ENCODE results near the gene SLA2.
"Not testable (repeated sequence)": the region's sequence is repeated elsewhere in the genome, so short reads cannot be mapped to it uniquely, and the experiment has no call there.

Gene SLA2, protein sequence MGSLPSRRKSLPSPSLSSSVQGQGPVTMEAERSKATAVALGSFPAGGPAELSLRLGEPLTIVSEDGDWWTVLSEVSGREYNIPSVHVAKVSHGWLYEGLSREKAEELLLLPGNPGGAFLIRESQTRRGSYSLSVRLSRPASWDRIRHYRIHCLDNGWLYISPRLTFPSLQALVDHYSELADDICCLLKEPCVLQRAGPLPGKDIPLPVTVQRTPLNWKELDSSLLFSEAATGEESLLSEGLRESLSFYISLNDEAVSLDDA

GRCh38 chr20:36645998-36646397, at the start of gene SLA2:
Gene SLA2, minus strand, starts transcription at chr20:36646196. Its CDS starts 4,861 bp downstream, at chr20:36641335.
- peak; percentile 55 for DNase-seq (ENCODE audit: low spot score)

- not testable (repeated sequence) for DNase-seq (ENCODE audit: low spot score)
Measured at GRCh38 chr20:36695467-36695866, 49.5 kb upstream of the SLA2 start.

DNA sequence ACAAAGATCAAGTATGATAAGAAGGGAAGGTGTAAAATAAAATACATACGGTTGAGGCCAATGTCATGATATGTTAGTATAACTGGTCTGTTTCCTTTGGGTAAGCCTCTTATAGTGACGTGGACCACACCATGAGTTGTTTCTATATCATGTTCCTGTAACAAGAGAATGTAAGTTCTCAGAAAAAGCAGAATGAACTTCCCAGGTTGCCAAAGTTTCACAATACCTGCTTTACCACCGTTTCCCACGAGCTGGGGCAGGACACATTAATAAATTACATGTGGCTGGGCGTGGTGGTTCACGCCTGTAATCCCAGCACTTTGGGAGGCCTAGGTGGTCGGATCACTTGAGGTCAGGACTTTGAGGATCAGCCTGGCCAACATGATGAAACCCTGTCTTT, 42.6 kb upstream of the SLA2 start:
- no peak for DNase-seq (ENCODE audit: low spot score)

- DNase-seq (ENCODE audit: low spot score) = no peak
Measured at GRCh38 chr20:36687850-36688249, 41.9 kb upstream of the SLA2 start.

GRCh38 chr20:36686944-36687343, 40.9 kb upstream of the SLA2 start:
- DNase-seq (ENCODE audit: low spot score) = no peak

- no peak for DNase-seq (ENCODE audit: low spot score)
Measured at GRCh38 chr20:36686504-36686903, 40.5 kb upstream of the SLA2 start.

DNA sequence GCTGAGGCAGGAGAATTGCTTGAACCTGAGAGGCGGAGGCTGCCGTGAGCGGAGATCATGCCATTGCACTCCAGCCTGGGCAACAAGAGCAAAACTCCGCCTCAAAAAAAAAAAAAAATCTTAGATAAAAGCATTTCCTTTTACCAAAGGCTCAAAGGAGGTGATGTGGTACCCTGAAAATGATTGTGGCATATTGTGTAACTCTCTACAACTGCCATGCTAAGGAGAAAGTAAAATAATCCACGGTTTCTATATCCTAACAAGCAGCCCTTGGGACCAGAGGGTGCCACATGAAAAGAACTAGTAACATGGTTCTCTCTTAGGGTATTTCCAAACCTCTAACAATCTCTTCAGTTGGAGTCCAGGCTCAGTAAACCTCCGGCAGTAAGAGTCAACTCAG, 38.8 kb upstream of the SLA2 start:
- no peak for DNase-seq (ENCODE audit: low spot score)

- DNase-seq (ENCODE audit: low spot score) = no peak
Measured at GRCh38 chr20:36682311-36682710, 36.3 kb upstream of the SLA2 start.

DNA sequence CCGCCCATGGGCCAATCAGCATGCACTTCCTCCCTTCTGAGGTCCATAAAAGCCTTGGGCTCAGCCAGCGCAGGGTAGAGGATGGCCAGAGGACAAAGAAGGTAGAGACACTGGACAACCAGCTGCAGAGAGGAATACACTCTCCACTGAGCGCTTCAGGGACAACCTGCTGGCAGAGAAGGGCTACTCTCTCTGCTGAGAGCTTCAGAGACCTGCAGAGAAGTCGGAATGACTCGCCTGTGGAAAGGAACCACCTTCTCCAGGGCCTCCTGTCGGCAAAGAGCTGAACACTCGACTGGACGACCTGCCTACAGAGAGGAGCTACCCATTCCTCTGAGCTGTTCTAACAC, 31.4 kb upstream of the SLA2 start:
- DNase-seq (ENCODE audit: low spot score) = no peak

GRCh38 chr20:36676701-36677421, 30.9 kb upstream of the SLA2 start:
- no peak for DNase-seq (ENCODE audit: low spot score)

GRCh38 chr20:36675545-36675944, 29.5 kb upstream of the SLA2 start:
- not testable (repeated sequence) for DNase-seq (ENCODE audit: low spot score)

DNA sequence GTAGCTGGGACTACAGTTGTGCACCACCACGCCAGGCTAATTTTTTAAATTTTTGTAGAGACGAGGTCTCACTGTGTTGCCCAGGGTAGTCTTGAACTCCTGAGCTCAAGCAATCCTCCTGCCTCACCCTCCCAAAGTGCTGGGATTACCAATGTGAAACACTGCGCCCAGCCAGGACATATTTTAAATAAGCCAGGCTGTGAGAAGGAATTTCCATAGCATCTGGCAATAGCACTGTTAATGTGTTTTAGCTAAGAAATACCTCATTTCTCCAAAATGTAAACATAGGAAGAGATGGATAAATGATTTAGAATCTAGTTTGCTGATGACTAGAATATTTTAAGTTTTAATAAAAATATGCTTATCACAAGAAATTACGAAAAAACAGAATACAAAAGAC, 27.0 kb upstream of the SLA2 start:
- no peak for DNase-seq (ENCODE audit: low spot score)

GRCh38 chr20:36670665-36671357, 24.8 kb upstream of the SLA2 start:
- no peak for DNase-seq (ENCODE audit: low spot score)

- DNase-seq (ENCODE audit: low spot score) = peak; percentile 34
Measured at GRCh38 chr20:36666181-36666740, 20.3 kb upstream of the SLA2 start.

DNA sequence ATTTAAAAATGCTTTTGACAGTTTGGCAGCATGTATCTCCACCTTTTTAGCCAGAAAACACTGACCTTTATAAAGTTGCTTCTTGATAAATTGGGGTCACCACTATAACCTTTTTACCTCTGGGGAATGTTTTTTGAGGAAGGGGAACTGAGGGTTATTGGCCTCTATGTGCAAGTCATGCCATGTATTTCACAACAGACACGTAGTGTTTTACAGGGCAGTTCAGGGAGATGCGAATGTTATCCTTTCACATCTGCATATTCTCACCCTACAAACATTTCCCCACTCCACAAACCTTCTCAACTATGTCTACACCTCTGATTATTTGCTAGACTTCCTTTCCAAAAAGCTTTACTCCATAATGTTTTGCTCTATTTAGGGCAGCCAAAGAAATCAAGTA, 17.0 kb upstream of the SLA2 start:
- DNase-seq (ENCODE audit: low spot score) = no peak

DNA sequence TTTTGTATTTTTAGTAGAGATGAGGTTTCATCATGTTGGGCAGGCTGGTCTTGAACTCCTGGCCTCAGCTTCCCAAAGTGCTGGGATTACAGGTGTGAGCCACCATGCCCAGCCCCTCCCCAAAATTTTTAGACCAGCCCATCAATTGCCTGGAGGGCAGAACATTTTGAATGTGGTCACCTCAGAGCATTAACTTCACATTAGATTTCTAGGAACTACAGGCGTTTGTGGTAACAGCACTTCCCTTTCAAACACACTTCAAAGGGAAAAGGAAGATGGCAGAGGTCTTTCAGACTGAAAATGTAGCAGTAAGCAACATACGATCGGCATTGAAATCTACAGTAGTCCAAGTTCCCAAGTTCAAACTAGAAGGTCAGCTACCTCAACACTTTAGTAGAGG, 12.3 kb upstream of the SLA2 start:
- DNase-seq (ENCODE audit: low spot score) = no peak

- DNase-seq (ENCODE audit: low spot score) = no peak
Measured at GRCh38 chr20:36656733-36657132, 10.7 kb upstream of the SLA2 start.

GRCh38 chr20:36655004-36655403, 9.0 kb upstream of the SLA2 start:
- DNase-seq (ENCODE audit: low spot score) = no peak

GRCh38 chr20:36654506-36654905, 8.5 kb upstream of the SLA2 start:
- no peak for DNase-seq (ENCODE audit: low spot score)

GRCh38 chr20:36653456-36653855, 7.5 kb upstream of the SLA2 start:
- no peak for DNase-seq (ENCODE audit: low spot score)

DNA sequence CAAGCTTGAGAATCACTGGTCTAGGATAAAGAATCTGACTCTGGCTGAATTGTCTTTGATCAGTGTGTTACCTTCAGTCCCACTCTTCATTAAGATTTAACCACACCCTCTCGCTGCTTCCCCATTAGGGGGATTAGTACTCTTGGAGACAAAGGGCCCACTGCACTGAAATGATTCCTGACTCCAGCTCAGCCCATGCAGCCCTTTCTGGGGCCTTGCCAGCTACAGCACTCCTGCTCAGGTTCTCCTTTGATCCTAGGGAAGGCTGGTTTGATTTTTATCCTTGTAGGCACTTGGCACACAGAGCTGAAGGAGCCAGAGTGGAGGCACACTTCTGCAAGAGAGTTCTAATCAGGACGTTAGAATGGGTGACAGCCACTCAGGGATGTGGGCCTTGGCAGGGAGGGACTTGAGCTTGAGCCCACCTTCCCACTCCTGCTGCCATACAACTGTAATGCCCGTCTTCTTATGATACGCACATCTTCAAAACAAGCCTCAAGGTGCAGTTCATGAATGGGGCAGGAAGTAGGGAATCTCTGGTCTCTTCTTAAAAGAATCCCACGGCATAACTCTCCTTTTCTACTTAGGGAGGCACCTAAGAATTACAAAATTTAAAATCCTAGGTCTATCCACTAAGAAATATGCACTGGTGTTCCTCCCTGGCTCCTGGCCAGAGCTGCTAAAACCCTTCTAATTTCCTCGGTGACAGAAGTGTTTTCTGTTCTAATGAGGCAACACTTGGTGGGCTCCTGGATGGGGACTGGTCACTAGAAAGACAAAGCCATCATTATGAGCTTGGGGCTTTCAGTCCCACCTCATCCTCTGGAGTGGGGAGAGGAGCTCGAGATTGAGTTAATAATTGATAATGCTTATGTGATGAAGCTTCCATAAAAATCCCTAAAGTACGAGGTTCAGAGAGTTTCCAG, 1.5 kb upstream of the SLA2 start:
- no peak for DNase-seq (ENCODE audit: low spot score)

DNA sequence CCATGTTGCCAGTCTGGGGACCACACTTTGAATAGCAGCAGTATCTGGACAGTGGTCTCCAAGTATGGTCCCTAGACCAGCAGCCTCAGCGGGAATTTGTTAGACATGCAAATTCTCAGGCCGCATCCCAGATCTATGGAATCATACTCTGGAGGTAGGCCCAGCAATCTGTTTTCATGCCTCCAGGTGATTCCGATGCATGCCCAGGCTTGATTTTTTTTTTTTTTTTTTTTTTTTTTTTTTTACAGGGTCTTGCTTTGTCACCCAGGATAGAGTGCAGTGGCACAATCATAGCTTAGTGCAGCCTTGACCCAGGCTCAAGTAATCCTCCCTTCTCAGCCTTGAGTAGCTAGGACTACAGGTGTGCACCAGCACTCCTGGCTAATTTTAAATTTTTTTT, 682 bp upstream of the SLA2 start:
- no peak for DNase-seq (ENCODE audit: low spot score)
